GDM1 (cell line): ENCODE results near the gene GDF7.

Experiments
- DNase-seq: peaks from one replicate; lab custom pipeline; 2025; lab: John Stamatoyannopoulos, UW

The GDF7 gene

GRCh38 chr2:20645301-20645701, 21.6 kb upstream of the GDF7 start:
- no peak for DNase-seq

DNA sequence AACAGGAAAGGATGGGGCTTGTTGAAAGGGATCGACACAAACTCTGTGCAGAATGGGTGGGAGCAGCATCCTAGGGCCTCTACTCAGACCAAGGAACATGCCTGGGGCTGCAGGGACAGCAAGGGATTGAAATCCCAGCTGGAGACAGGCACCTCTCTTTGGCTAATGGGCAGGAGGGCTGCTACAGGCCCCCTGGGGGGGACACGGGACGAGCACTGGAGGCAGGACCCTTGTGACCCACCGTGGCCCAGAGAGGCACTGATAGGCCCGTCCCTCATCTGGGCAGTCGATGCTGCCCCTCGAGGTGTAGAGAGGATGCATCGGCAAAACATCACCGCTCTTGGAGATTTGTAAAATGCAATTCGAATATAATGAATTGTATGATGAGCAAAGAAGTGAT, 21.2 kb upstream of the GDF7 start:
- DNase-seq = no peak

GRCh38 chr2:20646446-20646845, 20.5 kb upstream of the GDF7 start:
- DNase-seq = no peak

DNA sequence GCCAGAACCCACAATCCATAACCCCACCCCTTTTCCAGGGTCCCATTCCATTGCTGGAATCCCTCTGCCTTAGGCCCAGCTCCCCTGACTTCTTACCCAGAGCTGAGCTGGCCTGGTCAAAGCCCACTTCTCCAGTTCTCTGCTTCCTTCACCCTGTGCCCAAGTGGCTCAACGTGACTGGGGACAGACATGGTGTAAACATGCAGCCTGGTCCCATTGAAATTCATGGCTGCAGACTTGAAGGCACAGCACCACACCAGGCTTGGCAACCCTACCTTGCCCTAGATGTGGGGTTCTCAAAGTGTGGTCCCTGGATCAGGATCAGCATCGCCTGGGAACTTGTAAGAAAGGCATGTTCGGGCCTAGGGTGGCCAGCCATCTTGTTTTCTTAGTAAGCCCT, 19.7 kb upstream of the GDF7 start:
- no peak for DNase-seq

- no peak for DNase-seq
Observed at GRCh38 chr2:20647738-20648137, 19.2 kb upstream of the GDF7 start.

GRCh38 chr2:20648206-20648605, 18.7 kb upstream of the GDF7 start:
- DNase-seq = no peak

- DNase-seq = no peak
Observed at GRCh38 chr2:20648831-20649230, 18.1 kb upstream of the GDF7 start.

DNA sequence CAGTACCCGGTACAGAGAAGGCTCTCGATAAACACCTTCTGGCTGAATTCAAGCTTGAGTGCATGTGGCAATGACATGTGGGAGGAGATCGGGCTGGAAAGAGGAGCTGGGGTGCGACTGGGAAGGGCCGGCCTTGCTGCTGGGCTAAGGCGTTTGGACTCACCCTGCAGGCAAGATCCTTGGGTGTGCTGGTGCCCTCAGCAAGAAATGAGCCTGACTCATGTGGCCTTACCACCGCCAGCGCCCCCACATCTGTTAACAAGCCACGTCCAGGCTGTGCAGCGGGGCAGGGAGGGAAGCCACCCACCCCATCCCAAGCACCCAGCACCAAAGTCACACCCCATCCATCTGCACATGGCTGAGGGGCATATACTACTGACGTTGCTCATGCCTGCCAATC, 17.4 kb upstream of the GDF7 start:
- no peak for DNase-seq

- no peak for DNase-seq
Observed at GRCh38 chr2:20649976-20650375, 17.0 kb upstream of the GDF7 start.

DNA sequence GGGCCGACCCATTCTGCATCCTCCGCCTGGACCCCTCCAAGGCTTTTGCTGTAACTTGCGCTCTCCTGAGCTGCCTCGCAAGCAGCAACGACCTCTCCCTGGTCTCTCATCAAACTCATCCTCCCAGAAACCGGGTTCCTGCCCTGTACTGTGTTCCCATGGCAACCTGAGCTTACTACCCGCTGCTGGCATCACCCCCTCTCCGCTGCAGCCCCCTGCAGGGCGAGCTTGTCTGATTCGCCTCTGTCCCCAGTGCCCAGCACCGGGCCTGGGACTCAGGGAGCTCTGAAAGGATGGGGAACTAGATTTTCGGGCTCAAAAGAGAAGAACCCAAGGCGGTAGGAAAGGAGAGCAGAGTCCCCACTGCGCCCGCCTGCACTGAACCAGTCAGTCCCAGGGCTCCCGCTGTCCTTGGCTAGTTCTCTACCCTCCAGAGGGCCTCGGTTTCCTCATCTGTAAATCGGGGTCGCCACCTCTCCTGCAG, 16.5 kb upstream of the GDF7 start:
- no peak for DNase-seq

DNA sequence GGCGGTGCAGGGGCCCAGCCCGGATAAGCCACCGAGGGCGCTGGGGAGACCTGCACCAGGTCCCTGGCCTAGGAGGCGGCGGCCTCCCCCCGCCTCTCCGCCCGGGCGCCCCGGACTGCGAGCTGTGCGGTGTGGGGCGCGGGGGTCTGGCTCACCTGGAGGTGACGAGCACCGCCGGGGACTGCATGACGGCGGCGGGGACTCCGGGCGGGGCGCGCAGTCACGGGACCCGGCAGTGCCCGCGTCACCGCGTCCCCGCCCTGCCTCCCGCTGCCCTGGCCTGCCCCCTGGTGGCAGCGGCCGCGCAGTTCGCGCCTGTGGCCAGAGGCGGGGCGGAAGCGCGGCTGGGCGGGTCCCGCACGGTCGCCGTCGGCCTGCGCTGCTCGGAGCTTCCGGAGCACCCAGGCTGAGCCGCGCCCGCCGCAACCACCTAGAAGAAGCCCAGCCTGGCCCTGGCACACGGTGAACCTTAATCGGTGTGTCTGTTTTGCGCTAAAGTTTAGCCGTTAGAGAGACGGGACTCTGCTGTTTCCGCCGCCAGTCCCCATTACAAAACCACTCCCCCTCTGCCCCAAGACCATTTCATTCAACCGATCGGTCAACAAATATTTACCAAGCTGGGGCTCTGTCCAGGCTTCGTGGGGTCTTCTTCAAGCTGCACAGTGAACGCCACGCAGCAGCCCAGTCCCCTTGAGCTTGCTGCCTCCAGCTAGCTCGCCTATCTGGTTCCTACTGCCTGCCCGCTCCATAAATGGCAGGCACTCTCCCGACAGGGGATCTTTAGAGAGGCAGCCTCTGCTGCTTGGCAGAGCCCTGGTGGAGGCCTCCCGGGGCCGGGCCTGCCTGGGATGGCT, 15.8 kb upstream of the GDF7 start, which contains the start of gene HS1BP3:
Gene HS1BP3, minus strand, starts transcription at position 222 of the 854 bp plus-strand sequence. Its CDS starts 35 bp downstream, at position 187.
- peak; percentile 81 for DNase-seq

- no peak for DNase-seq
Observed at GRCh38 chr2:20651731-20652099, 15.2 kb upstream of the GDF7 start.

- no peak for DNase-seq
Observed at GRCh38 chr2:20652141-20652540, 14.8 kb upstream of the GDF7 start.

DNA sequence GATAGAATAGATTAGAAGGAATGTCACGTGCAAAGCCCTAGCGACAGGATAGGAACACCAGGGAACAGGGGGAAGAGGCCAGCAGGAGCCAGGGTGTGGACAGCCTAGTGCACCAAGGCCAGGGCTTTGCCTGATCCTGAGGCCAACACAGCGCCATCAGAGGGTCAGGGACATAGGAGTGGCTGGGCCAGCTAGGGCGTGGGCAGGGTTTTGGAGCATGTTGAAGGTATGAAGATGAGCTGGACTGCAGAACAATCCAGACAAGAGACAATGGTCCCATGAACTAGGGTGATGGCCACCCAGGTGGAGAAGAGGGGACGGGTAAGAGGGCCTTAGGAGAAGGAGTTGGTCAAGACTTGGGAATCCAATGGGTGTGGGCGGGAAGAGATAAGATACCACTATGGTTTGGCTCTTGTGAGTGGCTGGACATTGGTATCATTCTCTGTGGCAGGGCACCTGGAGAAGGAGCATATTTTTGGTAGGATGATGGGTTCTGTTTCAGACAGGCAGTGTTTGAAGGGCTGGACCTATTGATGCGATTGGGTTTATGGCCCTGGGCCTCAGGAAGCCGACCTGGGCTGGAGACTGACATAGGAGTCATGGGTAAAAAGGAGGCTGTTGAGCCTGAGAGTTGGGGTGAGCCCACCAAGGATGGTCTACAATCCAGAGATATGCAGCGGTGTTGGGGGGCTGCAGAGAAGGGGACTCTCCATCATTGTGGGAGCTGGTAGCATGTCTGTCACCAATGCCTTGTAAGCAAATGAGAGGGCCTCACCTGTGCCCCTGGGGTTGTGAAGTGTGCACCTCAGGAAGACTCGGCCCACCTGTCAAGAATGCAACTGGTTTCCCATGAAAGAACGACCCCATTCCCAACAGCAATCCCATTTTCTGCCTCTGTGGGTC, 14.0 kb upstream of the GDF7 start:
- no peak for DNase-seq

GRCh38 chr2:20653695-20654534, 13.0 kb upstream of the GDF7 start:
- no peak for DNase-seq

- DNase-seq = no peak
Observed at GRCh38 chr2:20654535-20654813, 12.5 kb upstream of the GDF7 start.

- DNase-seq = no peak
Observed at GRCh38 chr2:20656561-20656960, 10.4 kb upstream of the GDF7 start.

DNA sequence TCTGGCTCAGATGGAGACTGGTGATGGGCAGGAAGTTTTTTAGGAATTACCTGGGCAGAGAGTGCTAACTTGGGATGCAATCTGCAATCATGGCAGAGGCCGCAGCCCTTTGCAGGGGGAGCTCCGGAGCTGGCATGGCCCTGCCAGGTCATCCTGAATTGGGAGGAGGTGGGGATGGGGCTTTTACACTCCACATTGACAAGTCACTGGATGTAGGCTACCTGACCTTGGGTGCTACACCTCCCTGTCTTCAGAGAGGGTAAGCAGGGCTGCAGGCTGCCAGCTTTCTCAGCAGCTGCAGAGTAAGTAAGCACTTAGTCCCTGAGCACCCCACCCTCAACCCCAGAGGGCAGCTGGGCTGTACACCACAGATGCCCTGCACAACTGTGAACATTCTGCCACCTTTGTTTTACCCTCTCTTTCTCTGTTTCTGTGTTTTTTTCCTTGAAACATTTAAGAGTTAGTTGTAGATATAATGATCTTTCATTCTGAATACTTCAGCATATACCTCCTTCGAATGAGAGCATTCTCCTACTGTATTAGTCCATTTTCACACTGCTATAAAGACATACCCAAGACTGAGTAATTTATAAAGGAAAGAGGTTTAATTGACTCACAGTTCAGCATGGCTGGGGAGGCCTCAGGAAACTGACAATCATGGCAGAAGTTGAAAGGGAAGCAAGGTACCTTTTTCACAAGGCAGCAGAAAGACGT, 9.3 kb upstream of the GDF7 start:
- DNase-seq = no peak

- DNase-seq = no peak
Observed at GRCh38 chr2:20660506-20661420, 6.2 kb upstream of the GDF7 start.
